SHP77 treated with DMSO at 0.1 percent for 48 hours (cell line): ENCODE results near the gene ATF6.
"Not testable (repeated sequence)": the region's sequence is repeated elsewhere in the genome, so short reads cannot be mapped to it uniquely, and the experiment has no call there.

Experiments used
- DNase-seq: peaks from one replicate; lab custom pipeline; 2025; lab: John Stamatoyannopoulos, UW

Gene ATF6

DNA sequence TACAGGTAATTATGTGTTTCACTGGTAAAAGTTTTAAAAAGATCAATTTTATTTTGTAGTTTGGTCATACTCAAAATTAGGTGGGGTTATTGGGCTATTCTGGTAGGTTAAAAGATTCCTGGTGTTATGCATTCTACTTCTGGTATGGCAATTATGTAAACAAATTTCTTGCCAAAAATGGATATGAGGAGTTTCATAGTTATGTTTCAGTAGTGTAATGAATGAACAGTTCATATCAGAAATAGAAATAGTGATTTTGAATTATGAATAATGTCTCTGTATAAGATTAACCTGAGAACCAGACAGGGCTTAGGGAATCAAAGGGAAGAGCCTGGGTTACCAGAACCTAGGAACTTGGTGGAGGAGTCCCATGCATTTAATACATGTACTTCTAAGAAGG, 15.9 kb downstream of the ATF6 start:
- DNase-seq: no peak

DNA sequence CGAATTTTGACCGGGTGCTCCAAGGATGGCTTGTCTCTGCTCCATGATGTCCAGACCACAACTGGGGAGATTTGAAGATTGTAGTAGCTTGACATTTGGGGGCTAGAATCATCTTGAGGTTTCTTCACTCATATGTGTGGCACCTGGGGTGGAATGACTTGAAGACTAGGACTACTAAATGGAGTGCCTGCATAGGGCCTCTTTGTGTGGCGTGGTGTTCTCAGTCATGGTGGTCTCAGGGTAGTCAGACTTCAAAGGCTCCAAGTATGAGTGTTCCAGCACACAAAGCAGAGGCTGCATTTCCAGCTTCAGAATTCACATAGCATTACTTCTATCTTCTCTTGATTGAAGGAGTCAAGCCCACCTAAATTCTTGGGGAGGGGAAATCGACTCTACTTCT, 16.8 kb downstream of the ATF6 start:
- no peak for DNase-seq

DNA sequence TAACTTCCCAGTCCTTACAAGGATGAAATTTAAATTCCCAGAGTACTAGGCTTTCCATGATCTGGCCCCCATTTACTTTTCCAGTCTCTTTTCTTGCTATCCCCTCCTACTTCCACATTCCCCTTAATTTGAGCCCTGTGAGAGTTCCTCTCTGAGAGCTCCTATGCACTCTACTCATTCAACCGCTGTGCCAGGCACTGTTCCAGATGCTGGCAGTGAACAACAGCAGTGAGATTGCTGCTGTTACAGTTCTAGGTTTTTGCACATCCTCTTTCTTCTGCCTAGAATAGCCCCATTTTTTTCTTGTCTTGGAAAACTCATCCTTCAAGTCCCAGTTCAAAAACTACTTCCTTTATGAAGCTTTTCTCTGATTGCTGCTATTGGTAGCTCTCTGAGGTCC, 18.8 kb downstream of the ATF6 start:
- DNase-seq: no peak

DNA sequence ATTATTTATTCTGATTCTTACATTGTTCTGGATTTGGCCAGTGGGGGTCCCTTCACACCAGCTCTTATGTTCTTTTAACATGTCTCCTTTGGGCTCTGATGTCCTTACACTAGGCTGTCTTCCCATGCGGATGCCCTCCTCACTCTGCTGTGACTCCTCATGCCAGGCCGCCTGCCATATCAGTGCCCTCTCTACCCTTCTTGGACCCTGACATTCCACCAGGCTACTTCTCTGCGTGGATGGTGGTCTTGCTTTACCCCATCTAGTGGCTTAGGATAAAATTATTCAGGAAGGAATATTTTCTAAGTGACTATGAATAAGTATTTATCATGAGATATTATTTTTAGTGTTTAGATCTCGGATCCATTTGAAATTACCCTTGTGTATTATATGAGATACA, 21.2 kb downstream of the ATF6 start:
- DNase-seq: no peak

- DNase-seq: no peak
Measured at GRCh38 chr1:161790587-161791317, 24.6 kb downstream of the ATF6 start.

GRCh38 chr1:161791904-161792655, 26.0 kb downstream of the ATF6 start:
- no peak for DNase-seq

GRCh38 chr1:161792740-161793139, 26.6 kb downstream of the ATF6 start:
- peak; percentile 44 for DNase-seq

GRCh38 chr1:161799792-161800191, 33.7 kb downstream of the ATF6 start:
- no peak for DNase-seq

- no peak for DNase-seq
Measured at GRCh38 chr1:161801955-161802354, 35.8 kb downstream of the ATF6 start.

DNA sequence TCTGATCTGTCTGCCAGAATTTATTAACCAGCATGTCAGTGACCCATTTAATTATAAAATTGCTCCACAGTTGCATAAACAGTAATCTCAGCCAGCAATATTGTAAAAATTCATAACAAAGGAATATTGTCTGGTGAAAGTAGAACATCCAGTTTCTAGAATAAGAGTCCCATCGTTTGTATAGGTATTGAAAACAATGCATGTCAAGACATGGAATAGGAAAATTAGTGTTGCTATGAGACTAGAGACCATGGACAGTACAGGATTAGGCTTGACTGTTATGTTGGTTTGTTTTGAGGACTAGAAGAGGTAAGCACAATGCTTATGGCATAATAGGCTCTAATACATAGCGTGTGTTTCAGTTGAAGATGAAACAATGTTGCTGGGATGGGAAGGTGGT, 37.1 kb downstream of the ATF6 start:
- DNase-seq: no peak

- no peak for DNase-seq
Measured at GRCh38 chr1:161805399-161806197, 39.5 kb downstream of the ATF6 start.

GRCh38 chr1:161809202-161809601, 43.1 kb downstream of the ATF6 start:
- not testable (repeated sequence) for DNase-seq

DNA sequence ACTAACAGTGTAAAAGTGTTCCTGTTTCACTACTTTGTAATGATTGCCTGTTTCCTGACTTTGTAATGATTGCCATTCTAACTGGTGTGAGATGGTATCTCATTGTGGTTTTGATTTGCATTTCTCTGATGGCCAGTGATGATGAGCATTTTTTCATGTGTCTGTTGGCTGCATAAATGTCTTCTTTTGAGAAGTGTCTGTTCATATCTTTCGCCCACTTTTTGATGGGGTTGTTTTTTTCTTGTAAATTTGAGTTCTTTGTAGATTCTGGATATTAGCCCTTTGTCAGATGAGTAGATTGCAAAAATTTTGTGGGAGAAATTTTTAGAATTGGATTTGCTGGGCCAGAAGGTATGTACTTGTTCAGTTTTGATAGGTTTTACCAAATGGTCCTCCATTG, 43.5 kb downstream of the ATF6 start:
- not testable (repeated sequence) for DNase-seq

- DNase-seq: no peak
Measured at GRCh38 chr1:161810780-161811179, 44.7 kb downstream of the ATF6 start.

GRCh38 chr1:161816201-161816600, 50.1 kb downstream of the ATF6 start:
- DNase-seq: no peak

GRCh38 chr1:161817176-161817730, 51.1 kb downstream of the ATF6 start:
- no peak for DNase-seq

DNA sequence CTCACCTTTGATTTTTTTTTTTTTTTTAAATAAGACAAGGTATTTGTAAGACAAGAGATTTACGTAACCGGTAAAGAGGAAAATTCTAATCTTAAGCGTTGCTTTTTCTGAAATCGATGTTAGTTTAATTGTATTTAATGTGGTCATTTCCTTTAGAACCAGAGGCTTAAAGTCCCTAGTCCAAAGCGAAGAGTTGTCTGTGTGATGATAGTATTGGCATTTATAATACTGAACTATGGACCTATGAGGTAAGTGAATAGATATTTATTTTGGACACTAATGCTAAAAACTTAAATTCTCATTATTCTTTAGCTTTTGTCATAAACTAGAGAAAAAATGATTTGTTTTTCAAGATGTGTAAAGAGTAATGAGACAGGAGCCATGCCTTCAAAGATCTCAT, 54.8 kb downstream of the ATF6 start:
- no peak for DNase-seq

DNA sequence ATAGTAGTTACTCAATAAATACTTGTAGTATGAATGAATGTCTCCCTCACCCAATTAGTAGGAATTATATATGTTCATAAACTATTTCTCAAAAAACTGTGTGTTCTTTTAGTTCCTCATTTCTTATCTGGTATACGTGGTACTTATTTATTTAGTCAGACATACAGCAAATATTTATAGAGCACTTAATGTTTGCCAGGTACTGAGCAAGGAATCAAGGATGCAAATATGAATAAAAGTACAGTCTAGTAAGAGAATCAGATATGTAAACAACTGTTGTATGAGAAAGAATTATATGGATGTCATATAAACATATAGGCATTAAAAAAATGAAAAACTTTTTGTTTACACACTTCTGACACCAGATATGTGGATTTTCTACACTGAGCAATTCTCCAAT, 58.5 kb downstream of the ATF6 start:
- no peak for DNase-seq

GRCh38 chr1:161825831-161826230, 59.7 kb downstream of the ATF6 start:
- DNase-seq: no peak

- DNase-seq: no peak
Measured at GRCh38 chr1:161826478-161826877, 60.4 kb downstream of the ATF6 start.

DNA sequence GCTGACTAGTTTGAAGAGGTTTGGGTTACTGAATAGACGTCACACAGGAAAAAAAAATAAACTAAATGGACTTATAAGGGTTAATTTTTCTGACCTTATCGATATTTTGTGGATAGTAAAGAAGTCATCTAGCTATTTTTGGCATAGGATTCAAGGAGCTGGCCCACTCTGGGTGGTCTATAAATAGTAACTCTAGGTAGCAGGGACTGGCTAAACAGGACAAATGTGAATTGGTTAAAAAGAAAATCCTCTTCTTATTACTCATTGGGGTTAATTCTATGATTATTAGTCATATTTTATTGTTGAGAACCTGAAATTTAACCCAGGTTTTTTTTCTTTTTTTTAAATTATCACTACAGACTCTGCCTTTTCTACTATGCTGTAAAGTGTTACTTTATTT, 61.7 kb downstream of the ATF6 start:
- no peak for DNase-seq

DNA sequence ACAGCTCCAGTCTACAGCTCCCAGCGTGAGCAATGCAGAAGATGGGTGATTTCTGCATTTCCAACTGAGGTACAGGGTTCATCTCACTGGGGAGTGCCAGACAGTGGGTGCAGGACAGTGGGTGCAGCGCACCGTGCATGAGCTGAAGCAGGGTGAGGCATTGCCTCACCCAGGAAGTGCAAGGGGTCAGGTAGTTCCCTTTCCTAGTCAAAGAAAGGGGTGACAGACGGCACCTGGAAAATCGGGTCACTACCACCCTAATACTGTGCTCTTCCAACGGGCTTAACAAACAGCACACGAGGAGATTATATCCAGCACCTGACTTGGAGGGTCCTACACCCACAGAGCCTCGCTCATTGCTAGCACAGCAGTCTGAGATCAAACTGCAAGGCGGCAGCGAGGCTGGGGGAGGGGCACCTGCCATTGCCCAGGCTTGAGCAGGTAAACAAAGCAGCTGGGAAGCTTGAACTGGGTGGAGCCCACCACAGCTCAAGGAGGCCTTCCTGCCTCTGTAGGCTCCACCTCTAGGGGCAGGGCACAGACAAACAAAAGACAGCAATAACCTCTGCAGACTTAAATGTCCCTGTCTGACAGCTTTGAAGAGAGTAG, 66.3 kb downstream of the ATF6 start:
- DNase-seq: not testable (repeated sequence)
